Stimulated activated CD4-positive, alpha-beta T cell treated with anti-CD3 and anti-CD28 coated beads, Interleukin-15, amount 100 ng/mL, for 48 hours (primary cell): Measurements from ENCODE around the gene PTGIS.

Experiments used
- DNase-seq, 2 donors: peaks; one replicate each; pipeline ENCODE4 v3.0.0-alpha.2; 2020; ENCODE audit warnings: low read depth in 2 of 2

PTGIS gene

GRCh38 chr20:49529470-49529869 is 38.5 kb downstream of the PTGIS start:
- DNase-seq, result no peak

- no peak for DNase-seq
Measured at GRCh38 chr20:49526568-49526967, 41.4 kb downstream of the PTGIS start.

- no peak for DNase-seq
Measured at GRCh38 chr20:49526056-49526455, 41.9 kb downstream of the PTGIS start.

GRCh38 chr20:49523767-49524360 is 44.1 kb downstream of the PTGIS start:
- no peak for DNase-seq

- DNase-seq, result no peak
Measured at GRCh38 chr20:49521356-49521755, 46.6 kb downstream of the PTGIS start.

- DNase-seq, result no peak
Measured at GRCh38 chr20:49519777-49520359, 48.1 kb downstream of the PTGIS start.

GRCh38 chr20:49519212-49519712 is 48.7 kb downstream of the PTGIS start:
- DNase-seq, result no peak

GRCh38 chr20:49518576-49518975 is 49.4 kb downstream of the PTGIS start:
- DNase-seq, result no peak

- DNase-seq, result no peak
Measured at GRCh38 chr20:49517805-49518100, 50.2 kb downstream of the PTGIS start.

GRCh38 chr20:49516916-49517804 is 50.8 kb downstream of the PTGIS start:
- DNase-seq, result no peak

GRCh38 chr20:49515586-49515985 is 52.4 kb downstream of the PTGIS start:
- no peak for DNase-seq

- no peak for DNase-seq
Measured at GRCh38 chr20:49513517-49513916, 54.4 kb downstream of the PTGIS start.

GRCh38 chr20:49513009-49513408 is 54.9 kb downstream of the PTGIS start:
- DNase-seq, result no peak

- DNase-seq, result no peak
Measured at GRCh38 chr20:49511788-49512525, 56.0 kb downstream of the PTGIS start.

GRCh38 chr20:49510562-49511122 is 57.3 kb downstream of the PTGIS start:
- no peak for DNase-seq

GRCh38 chr20:49508435-49509199 is 59.3 kb downstream of the PTGIS start:
- DNase-seq, result no peak

GRCh38 chr20:49507741-49508434 is 60.0 kb downstream of the PTGIS start:
- DNase-seq, result no peak

GRCh38 chr20:49505518-49505917 is 62.4 kb downstream of the PTGIS start:
- no peak for DNase-seq

- no peak for DNase-seq
Measured at GRCh38 chr20:49503176-49503575, 64.8 kb downstream of the PTGIS start.

GRCh38 chr20:49501917-49502316 is 66.0 kb downstream of the PTGIS start:
- no peak for DNase-seq

- no peak for DNase-seq
Measured at GRCh38 chr20:49497398-49497669, 70.6 kb downstream of the PTGIS start.
